Large intestine (tissue), 3 donors: ENCODE measurements around the gene GPHN. TPM values are rescaled to one million over a fixed set of nuclear protein-coding genes. Genes with fewer than 3 reads are reported as not detected.

ENCODE experiments used
- DNase-seq, 2 donors: peaks; one replicate each; pipeline versions ENCODE4 v3.0.0 to v3.0.0-alpha.2; 2013
- H3K27ac ChIP-seq: one replicate; pipeline ENCODE4 v1.5.1; 2013; ENCODE audit warnings: low read length
- H3K27me3 ChIP-seq: 2 replicates; pipeline ENCODE4 v1.6.1; 2013; ENCODE audit warnings: low read length; ENCODE audit not compliant: control insufficient read depth, insufficient read depth
- H3K36me3 ChIP-seq: 2 replicates; pipeline ENCODE4 v1.6.1; 2013; ENCODE audit warnings: low read length; ENCODE audit not compliant: control insufficient read depth, insufficient read depth
- H3K4me1 ChIP-seq: one replicate; pipeline ENCODE4 v1.6.1; 2013; ENCODE audit warnings: low read length; ENCODE audit not compliant: control insufficient read depth, insufficient read depth
- H3K4me3 ChIP-seq: one replicate; pipeline ENCODE4 v1.5.1; 2013; ENCODE audit warnings: low read length
- H3K9me3 ChIP-seq: one replicate; pipeline ENCODE4 v1.6.1; 2013; ENCODE audit warnings: mild to moderate bottlenecking, low read depth, low read length, moderate library complexity; ENCODE audit not compliant: control insufficient read depth
- WGBS: methylation state at CpG from one replicate; pipeline ENCODE4 v1.1.5; 2013; ENCODE audit warnings: low lambda C conversion rate; ENCODE audit not compliant: insufficient coverage; 5-methylcytosine and 5-hydroxymethylcytosine counted together
- polyA plus RNA-seq: library from polyadenylated mRNA; unstranded; fragments of 120-200 nt; gene quantifications from one replicate; pipeline ENCODE4 v1.2.1, GENCODE V29; 2013

The GPHN gene
- polyA plus RNA-seq, 1 donor, result 26.1 TPM

- H3K4me1 ChIP-seq, result no peaks in the 10 kb centered on the region
- WGBS, result 80% methylated on average over 1 of the region's 2 CpGs
- no peaks in the 10 kb centered on the region for H3K9me3 ChIP-seq
- no peak for DNase-seq
- H3K36me3 ChIP-seq, result no peaks in the 10 kb centered on the region
- H3K27ac ChIP-seq, result no peak overlapping the region
- H3K4me3 ChIP-seq, result no peak overlapping the region
- no peaks in the 10 kb centered on the region for H3K27me3 ChIP-seq
Measured at GRCh38 chr14:67195279-67195678, 687.3 kb downstream of the GPHN start.

DNA sequence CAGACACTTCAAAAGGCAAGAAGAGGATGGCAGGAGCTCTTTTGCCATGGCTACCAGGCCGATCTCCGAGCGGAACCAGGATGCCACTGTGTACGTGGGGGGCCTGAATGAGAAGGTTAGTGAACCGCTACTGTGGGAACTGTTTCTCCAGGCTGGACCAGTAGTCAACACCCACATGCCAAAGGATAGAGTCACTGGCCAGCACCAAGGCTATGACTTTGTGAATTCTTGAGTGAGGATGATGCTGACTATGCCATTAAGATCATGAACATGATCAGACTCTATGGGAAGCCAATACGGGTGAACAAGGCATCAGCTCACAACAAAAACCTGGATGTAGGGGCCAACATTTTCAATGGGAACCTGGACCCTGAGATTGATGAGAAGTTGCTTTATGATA is 691.1 kb downstream of the GPHN start:
- Histone ChIP-seq H3K4me3 (no peak overlapping the region), H3K36me3 (no peaks in the 10 kb centered on the region), H3K4me1 (no peaks in the 10 kb centered on the region), H3K9me3 (no peaks in the 10 kb centered on the region), H3K27me3 (no peaks in the 10 kb centered on the region), H3K27ac (no peak overlapping the region)
- no CpG with 5 or more reads among the region's 6 CpGs for WGBS
- no peak for DNase-seq

DNA sequence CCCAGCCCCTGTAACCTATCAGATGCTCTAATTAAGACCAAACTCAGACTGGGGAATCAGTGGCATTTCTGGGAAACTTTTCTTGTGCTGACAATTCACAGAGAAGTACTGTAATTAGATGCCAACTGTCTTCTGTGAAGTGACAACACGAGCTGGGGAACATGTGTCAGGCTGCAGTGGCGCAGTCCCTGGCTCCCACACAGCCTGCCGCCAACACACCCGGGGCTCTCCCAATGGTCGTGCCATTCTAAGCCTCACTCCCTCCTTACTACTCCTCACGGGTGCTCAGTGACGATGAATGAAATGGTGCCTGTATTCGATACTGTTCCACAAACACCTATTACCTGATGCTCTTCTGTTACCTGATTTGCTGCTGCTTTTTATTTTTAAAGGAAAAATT is 699.9 kb downstream of the GPHN start:
- Histone ChIP-seq H3K27me3 (no peaks in the 10 kb centered on the region), H3K9me3 (no peaks in the 10 kb centered on the region), H3K36me3 (no peaks in the 10 kb centered on the region), H3K4me1 (no peaks in the 10 kb centered on the region), H3K4me3 (no peak overlapping the region), H3K27ac (no peak overlapping the region)
- DNase-seq, result no peak
- 80% methylated on average over 1 of the region's 8 CpGs for WGBS

DNA sequence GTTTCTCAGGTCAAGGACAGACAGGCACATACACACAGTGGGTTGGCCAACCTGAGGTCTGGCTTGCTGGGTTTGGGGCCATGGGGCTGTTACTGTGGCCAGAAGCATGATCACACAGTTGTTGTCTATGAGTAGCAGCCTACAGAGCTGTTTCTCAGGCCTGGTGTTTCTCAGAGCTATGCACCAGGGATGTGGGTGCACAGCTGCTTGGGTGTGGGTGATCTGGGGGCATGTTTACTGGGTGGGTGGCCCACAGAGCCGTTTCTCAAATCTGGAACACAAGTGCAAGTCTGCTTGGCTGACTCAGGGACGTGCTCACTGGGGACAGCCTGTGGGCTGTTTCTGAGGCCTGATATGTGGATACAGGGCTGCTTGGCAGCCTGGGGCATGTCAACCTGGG is 710.2 kb downstream of the GPHN start:
- DNase-seq, result no peak
- H3K4me3 ChIP-seq, result no peak overlapping the region
- WGBS, result no CpG with 5 or more reads among the region's 2 CpGs
- H3K4me1 ChIP-seq, result peaks cover 4% of the 10 kb centered on the region
- H3K9me3 ChIP-seq, result no peaks in the 10 kb centered on the region
- H3K27me3 ChIP-seq, result no peaks in the 10 kb centered on the region
- no peak overlapping the region for H3K27ac ChIP-seq
- no peaks in the 10 kb centered on the region for H3K36me3 ChIP-seq

DNA sequence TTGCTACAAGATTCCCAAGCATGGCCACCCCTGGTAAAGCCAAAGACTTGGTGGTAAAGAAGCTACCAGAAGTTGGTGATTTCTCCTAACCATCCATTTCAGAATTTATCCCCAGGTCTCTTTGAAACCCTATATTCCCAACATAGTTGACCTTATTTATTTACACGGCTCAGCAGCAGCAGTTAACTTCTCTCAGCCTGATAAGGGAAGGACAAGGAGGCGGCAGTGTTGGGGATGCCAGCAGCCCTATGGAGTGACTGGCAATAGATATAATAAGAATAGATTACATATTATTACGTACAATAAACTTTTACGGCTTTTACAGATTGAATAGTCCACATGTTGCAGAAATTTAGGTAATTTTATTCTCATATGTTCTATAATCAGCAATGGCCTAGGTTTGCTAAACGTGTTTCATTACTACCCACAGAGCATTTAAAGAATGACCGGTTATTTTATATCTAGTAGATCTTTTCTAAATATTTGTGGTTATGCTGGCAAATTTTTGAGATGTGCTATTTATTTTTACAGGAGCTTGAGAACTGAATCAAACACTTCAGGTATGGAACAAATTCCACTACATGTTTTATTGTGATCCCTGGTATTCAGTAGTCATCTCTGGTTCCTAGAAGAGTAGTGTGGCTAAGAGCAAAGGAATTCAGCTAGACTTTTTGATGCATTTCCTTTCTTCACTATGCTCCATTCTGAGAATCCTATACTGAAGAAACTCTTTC is 713.5 kb downstream of the GPHN start:
- Histone ChIP-seq H3K4me3 (no peak overlapping the region), H3K36me3 (no peaks in the 10 kb centered on the region), H3K27me3 (no peaks in the 10 kb centered on the region), H3K27ac (no peak overlapping the region), H3K4me1 (peaks cover 4% of the 10 kb centered on the region), H3K9me3 (no peaks in the 10 kb centered on the region)
- peak in 1 of 2 donors; percentile 28 for DNase-seq
- WGBS, result no CpG with 5 or more reads among the region's 6 CpGs

- DNase-seq, result no peak
- no peaks in the 10 kb centered on the region for H3K9me3 ChIP-seq
- no peaks in the 10 kb centered on the region for H3K36me3 ChIP-seq
- H3K27me3 ChIP-seq, result no peaks in the 10 kb centered on the region
- 42% methylated on average over 3 of the region's 4 CpGs for WGBS
- H3K4me3 ChIP-seq, result no peak overlapping the region
- H3K4me1 ChIP-seq, result peaks cover 4% of the 10 kb centered on the region
- no peak overlapping the region for H3K27ac ChIP-seq
Measured at GRCh38 chr14:67221982-67222328, 714.0 kb downstream of the GPHN start.

DNA sequence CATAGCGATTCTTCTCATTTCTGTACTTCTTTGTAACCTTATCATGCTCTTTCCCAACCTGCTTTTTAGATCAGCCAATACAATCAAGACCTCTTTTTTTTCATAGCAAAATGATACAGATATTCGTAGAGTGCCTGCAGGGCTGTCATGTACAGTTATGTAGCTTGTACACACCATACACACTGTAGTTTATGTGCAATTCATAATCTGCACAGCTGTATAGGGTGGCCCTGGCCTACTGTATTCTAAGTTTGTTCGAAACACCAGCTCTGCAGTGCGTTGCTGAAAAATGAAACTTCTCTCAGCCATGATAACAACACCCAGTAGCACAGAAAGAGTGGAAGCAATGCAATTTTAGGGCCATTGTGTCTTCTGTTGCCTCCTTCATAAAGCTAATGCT is 717.6 kb downstream of the GPHN start:
- H3K36me3 ChIP-seq, result no peaks in the 10 kb centered on the region
- no peaks in the 10 kb centered on the region for H3K9me3 ChIP-seq
- no peak overlapping the region for H3K27ac ChIP-seq
- no peaks in the 10 kb centered on the region for H3K27me3 ChIP-seq
- peaks cover 4% of the 10 kb centered on the region for H3K4me1 ChIP-seq
- no CpG with 5 or more reads among the region's 4 CpGs for WGBS
- no peak overlapping the region for H3K4me3 ChIP-seq
- no peak for DNase-seq

- no peaks in the 10 kb centered on the region for H3K36me3 ChIP-seq
- no peaks in the 10 kb centered on the region for H3K4me1 ChIP-seq
- H3K27me3 ChIP-seq, result no peaks in the 10 kb centered on the region
- 100% methylated on average over 1 of the region's 3 CpGs for WGBS
- DNase-seq, result no peak
- no peaks in the 10 kb centered on the region for H3K9me3 ChIP-seq
- H3K4me3 ChIP-seq, result no peak overlapping the region
- no peak overlapping the region for H3K27ac ChIP-seq
Measured at GRCh38 chr14:67228325-67228984, 720.5 kb downstream of the GPHN start.

Other genes starting within 250 kb of the GPHN start
- 0.72 TPM for gene CCDC196, start 21.8 kb upstream of the GPHN start, polyA plus RNA-seq